Omental fat pad (tissue), 4 donors: ENCODE measurements around the gene ZNF180. TPM values are rescaled to one million over a fixed set of nuclear protein-coding genes. Genes with fewer than 3 reads are reported as not detected.
"Not testable (repeated sequence)": the region's sequence is repeated elsewhere in the genome, so short reads cannot be mapped to it uniquely, and the experiment has no call there.

Source experiments
- ATAC-seq: fragments of 150-250 bp; one replicate; pipeline ENCODE4 v1.9.1; 2016; ENCODE audit warnings: mild to moderate bottlenecking, moderate library complexity; ENCODE audit not compliant: low FRiP score
- DNase-seq: peaks from one replicate; pipeline ENCODE4 v3.0.0-alpha.2; 2019; ENCODE audit warnings: low spot score
- total RNA-seq, 4 donors: library from RNA; depleted of rRNA; stranded (reverse); fragments of >200 nt; gene quantifications; one replicate each; pipeline ENCODE4 v1.1.0, GENCODE V29; 2016
- TF ChIP-seq, protein P1 (sequence below), 3 donors: fragments of 450-650 bp; IDR thresholded peaks; one replicate each; pipeline ENCODE4 v1.5.1; 2016 to 2017; ENCODE audit warnings: antibody characterized with exemption in 3 of 3, mild to moderate bottlenecking in 3 of 3, moderate library complexity in 2 of 3

ZNF180 gene
- total RNA-seq, 4 donors from 2014 or later, result 4.8 to 14.5 (median 7.3) TPM

DNA sequence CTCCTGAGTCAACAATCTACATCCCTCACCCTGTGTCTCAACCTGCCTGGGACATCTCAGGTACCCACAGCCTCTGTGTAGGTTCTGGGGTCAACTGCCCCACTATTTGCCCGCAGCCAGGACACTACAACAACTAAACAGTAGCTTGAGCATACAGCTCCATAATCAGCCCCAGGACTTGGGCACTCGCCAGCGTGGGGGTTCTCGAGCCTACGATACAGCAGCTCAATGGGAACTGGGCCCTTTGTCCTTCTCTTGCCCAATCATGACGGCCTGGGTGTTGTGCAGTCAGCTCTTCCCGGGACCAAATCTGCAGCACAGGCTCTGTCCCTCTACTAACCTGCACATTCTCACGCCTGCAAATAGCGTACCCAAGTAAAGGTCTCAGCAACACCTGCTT lies 1.3 kb downstream of the ZNF180 start:
- TF ChIP-seq, protein P1, sequence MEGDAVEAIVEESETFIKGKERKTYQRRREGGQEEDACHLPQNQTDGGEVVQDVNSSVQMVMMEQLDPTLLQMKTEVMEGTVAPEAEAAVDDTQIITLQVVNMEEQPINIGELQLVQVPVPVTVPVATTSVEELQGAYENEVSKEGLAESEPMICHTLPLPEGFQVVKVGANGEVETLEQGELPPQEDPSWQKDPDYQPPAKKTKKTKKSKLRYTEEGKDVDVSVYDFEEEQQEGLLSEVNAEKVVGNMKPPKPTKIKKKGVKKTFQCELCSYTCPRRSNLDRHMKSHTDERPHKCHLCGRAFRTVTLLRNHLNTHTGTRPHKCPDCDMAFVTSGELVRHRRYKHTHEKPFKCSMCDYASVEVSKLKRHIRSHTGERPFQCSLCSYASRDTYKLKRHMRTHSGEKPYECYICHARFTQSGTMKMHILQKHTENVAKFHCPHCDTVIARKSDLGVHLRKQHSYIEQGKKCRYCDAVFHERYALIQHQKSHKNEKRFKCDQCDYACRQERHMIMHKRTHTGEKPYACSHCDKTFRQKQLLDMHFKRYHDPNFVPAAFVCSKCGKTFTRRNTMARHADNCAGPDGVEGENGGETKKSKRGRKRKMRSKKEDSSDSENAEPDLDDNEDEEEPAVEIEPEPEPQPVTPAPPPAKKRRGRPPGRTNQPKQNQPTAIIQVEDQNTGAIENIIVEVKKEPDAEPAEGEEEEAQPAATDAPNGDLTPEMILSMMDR (IDR thresholded peaks at IDR 0.05), result no peak
- DNase-seq (no peak), ATAC-seq (no peak)

DNA sequence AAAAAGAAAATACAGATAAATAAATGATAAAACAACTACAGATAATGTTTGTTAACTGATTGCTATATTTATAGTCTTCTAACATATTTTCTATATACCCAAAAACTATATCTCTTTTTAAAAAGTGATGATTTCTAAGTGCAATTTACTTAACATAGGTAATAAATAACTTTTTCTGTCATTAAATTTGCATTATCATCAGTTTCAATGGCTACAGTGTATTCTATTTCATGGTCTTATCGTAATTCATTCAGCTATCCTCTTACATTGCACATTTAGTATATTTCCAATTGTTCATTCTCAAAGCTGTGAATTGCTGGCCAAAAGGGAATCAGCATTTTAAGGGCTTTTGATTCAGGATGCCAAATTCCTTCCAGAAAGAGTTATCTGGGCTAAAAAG lies 3.6 kb downstream of the ZNF180 start:
- ATAC-seq (no peak), DNase-seq (no peak)

DNA sequence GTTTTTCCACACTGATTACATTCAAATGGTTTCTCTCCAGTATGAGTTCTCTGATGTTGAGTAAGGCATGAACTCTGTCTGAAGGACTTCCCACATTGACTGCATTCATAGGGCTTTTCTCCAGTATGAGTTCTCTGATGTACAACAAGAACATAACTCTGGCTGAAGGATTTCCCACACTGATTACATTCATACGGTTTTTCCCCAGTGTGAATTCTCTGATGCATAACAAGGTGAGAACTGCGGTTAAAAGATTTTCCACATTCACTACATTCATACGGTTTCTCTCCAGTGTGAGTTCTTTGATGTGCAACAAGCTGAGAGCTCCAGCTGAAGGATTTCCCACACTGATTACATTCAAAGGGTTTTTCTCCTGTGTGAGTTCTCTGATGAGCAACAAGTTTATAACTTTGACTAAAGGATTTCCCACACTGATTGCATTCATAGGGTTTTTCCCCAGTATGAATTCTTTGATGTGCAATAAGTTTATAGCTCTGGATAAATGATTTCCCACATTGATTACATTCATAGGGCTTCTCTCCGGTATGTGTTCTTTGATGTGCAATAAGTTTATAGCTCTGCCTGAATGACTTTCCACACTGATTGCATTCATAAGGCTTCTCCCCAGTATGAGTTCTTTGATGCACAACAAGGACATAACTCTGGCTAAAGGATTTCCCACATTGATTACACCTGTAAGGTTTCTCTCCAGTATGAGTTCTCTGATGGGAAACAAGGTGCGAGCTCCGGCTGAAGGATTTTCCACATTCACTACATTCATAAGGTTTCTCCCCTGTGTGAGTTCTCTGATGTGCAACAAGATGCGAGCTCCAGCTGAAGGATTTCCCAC lies 23.5 kb downstream of the ZNF180 start:
- ATAC-seq, result no peak
- TF ChIP-seq, protein P1 (IDR thresholded peaks at IDR 0.05), result no peak
- no peak for DNase-seq

More for the DNA sequence above, 3.6 kb downstream of the ZNF180 start:
- TF ChIP-seq, protein P1 (IDR thresholded peaks at IDR 0.05), result no peak

DNA sequence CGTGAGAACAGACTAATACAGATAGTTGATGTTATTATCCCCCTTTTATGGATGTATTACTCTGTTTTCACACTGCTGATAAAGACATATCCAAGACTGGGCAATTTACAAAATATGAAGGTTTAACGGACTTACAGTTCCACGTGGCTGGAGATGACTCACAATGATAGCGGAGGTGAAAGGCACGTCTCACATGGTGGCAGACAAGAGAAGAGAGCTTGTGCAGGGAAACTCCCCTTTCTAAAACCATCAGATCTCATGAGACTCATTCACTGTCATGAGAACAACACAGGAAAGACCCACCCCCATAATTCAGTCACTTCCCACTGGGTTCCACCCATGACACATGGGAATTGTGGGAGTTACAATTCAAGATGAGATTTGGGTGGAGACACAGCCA lies 31.6 kb downstream of the ZNF180 start:
- DNase-seq, ATAC-seq: not testable (repeated sequence)

DNA sequence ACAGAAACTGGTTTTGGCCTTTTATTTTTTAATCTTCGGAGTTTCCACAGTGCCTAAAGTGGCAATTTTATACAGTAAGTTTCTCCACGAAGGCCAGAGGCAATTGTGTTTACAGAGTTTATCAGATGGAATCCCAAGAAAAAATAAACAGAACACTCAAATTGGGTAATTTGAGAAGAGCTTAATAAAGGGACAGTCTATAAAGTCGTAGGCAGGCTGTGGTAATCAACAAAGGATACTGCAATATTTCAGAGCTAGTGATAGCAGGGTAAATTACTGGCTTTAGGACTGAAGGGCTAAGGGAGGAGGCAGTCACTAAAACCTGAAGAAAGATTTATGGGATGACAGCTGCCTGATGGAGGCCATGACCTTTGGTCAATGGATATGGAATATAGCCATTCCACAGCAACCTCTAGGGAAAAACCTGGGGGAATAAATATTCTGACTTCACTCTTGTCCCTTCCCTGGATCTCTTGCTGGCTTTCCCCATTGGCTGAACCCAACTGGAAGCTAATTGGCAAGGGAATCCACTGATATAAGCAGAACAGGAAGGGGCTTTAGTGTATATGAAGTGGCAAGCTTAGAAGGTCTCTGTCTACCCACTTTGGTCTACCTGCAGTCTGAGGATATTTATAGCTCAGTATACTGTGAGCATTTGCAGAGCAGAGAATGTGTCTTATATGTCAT lies 37.6 kb downstream of the ZNF180 start:
- not testable (repeated sequence) for DNase-seq, ATAC-seq

DNA sequence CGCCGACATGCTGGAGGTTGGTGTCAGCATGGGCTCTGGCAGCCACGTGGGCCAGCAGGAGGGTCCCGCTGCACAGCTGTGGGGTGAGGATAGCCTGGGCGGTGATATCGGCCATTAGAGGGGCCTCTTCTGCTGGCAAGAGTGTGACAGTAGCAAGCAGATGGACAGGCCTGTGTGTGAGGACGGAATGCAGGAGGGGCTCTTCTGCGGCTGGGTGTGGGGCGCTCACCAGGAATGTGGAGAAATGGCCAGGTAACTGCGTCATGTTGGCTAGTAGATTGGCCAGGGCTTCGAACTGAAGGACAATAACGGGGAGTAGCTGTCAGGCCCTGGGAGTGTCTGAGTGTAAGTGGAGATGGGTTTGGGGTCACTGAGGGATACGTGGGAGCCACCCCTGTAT lies 44.3 kb downstream of the ZNF180 start:
- ATAC-seq, result not testable (repeated sequence)

DNA sequence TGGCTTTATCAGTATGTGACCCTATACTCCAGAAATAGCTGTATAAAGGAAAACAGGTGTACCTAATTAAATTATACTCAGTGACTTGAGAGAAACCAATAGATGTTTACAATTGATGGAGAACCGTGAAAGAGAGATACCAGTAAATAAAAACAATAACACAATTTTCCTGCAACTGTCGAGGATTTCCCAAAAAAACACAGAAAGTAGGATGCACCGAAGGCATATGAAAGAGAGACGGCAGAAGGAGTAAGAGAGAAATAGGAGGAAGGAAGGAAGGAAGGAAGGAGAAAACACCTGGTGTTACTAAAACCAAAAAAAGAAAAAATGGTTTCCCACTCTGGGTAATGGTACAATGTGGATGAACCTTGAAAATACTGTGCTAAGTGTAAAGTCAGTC lies 45.2 kb downstream of the ZNF180 start:
- ATAC-seq (no peak), DNase-seq (no peak)
- TF ChIP-seq, protein P1 (IDR thresholded peaks at IDR 0.05), result no peak

More for the DNA sequence above, 44.3 kb downstream of the ZNF180 start:
- DNase-seq, result not testable (repeated sequence)

DNA sequence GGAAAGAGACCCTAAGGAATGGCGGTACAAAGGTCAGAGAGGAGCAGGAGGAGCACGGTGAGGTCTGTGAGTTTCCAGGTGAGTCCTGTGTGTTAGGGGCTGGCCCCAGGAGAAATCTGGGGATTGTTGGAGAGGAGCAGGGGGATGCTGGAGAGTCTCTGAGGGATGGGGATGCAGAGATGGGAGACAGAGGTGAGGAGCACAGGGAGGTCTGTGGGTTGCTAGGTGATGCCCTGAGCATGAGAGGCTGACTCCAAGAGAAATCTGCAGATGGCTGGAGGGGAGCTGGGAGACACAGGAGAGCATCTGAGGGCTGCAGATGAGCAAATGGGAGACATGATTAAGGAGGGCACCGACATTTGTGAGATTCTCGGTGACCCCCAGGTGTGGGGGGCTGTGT lies 48.0 kb downstream of the ZNF180 start:
- TF ChIP-seq, protein P1 (IDR thresholded peaks at IDR 0.05), result no peak
- DNase-seq (no peak), ATAC-seq (no peak)
